GM12875 (cell line): Measurements from ENCODE around the gene PGGHG.
"Not testable (repeated sequence)": the region's sequence is repeated elsewhere in the genome, so short reads cannot be mapped to it uniquely, and the experiment has no call there.

Source experiments
- H3K4me3 ChIP-seq: one replicate; pipeline ENCODE4 v1.5.1; 2011; ENCODE audit warnings: low read depth, low read length, control low read depth
- CTCF ChIP-seq: IDR thresholded peaks from 2 replicates; pipeline ENCODE4 v1.5.1; 2011; ENCODE audit warnings: low read depth, mild to moderate bottlenecking, control low read depth, inconsistent platforms, low read length, moderate library complexity, borderline replicate concordance; ENCODE audit not compliant: insufficient read depth

Gene PGGHG

GRCh38 chr11:305844-306211, 16.9 kb downstream of the PGGHG start:
- H3K4me3 ChIP-seq, result no peak overlapping the region
- TF ChIP-seq CTCF, result no peak

GRCh38 chr11:306645-307371, 17.9 kb downstream of the PGGHG start:
- no peak for TF ChIP-seq CTCF
- no peak overlapping the region for H3K4me3 ChIP-seq

GRCh38 chr11:307766-308708, 19.1 kb downstream of the PGGHG start, which contains the start of gene IFITM2:
Gene IFITM2, plus strand, starts transcription at chr11:307816. Its CDS starts 377 bp downstream, at chr11:308193.
- peak within 1 kb of the TSS; percentile 66 for H3K4me3 ChIP-seq
- peak; percentile 14; the same call in 1 of the 2 replicates for TF ChIP-seq CTCF

- peak overlapping the region; percentile 56 for H3K4me3 ChIP-seq
Observed at GRCh38 chr11:308740-309665, 20.1 kb downstream of the PGGHG start.

- H3K4me3 ChIP-seq, result peak overlapping the region; percentile 56
Observed at GRCh38 chr11:309979-310572, 21.1 kb downstream of the PGGHG start.

- not testable (repeated sequence) for H3K4me3 ChIP-seq
Observed at GRCh38 chr11:311013-311748, 22.3 kb downstream of the PGGHG start.

- H3K4me3 ChIP-seq, result no peak overlapping the region
- no peak for TF ChIP-seq CTCF
Observed at GRCh38 chr11:312092-312816, 23.3 kb downstream of the PGGHG start.
